ENCODE results near the gene APCDD1L. TPM values are rescaled to one million over a fixed set of nuclear protein-coding genes. Genes with fewer than 3 reads are reported as not detected.

APCDD1L gene
- total RNA-seq, 4 donors from 2014 or later, result 0.23 to 1.2 (median 1.1) TPM

DNA sequence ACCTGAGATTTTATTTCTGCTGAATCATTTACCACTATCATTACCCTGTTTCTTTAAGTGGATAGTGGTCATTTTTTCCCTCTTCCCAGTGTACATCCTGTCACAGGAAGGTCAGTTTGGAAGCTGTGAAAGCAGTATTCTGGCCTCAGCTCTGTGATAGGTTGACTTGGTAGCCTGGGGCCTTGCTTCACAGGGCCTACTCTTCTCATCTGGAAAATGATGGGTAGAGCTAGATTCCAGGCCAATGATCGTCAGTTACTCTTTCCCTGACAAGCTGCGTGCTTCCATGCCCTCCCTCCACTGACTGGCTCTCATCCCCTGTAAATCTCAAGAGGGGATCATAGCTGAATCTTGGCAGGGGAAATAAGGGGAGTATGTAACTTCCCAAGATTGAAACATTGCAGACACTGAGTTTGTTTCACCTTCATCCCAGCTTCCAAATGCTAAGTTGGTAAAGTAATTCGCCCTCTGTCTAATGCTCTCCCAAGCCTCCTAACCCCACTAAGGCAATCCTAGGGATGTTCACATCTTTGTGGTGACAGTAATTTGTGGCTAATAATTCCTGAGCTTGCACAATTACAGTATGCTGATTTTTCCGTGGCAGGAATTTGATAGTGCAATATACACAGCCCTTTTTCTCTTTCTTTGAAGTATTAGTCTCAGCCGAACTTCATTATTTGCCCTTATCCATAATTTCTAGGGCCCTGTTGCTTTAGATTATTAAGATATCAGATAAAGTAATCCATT is 75.0 kb downstream of the APCDD1L start:
- Histone ChIP-seq H3K9me3 (no peaks in the 10 kb centered on the region), H3K36me3 (peaks cover 54% of the 10 kb centered on the region), H3K4me1 (no peaks in the 10 kb centered on the region), H3K4me3 (no peak overlapping the region), H3K27me3 (no peaks in the 10 kb centered on the region), H3K27ac (no peak overlapping the region)
- DNase-seq (ENCODE audit: low spot score in 2 of 2), result no peak
- 88% methylated on average over 5 of the region's 5 CpGs for whole genome bisulfite sequencing
- TF ChIP-seq EP300 (IDR thresholded peaks at IDR 0.05) (no peak), POLR2AphosphoS5 (IDR thresholded peaks at IDR 0.05) (no peak), POLR2A (IDR thresholded peaks at IDR 0.05) (no peak)

- H3K27ac ChIP-seq, result no peak overlapping the region
- peaks cover 47% of the 10 kb centered on the region for H3K36me3 ChIP-seq
- 77% methylated on average over 5 of the region's 5 CpGs for WGBS
These were observed 76.0 kb downstream of the APCDD1L start for GRCh38 chr20:58438970-58439808.

GRCh38 chr20:58436868-58437645 is 78.1 kb downstream of the APCDD1L start:
- no peak overlapping the region for H3K4me3 ChIP-seq
- peaks cover 35% of the 10 kb centered on the region for H3K36me3 ChIP-seq
- H3K27me3 ChIP-seq, result no peaks in the 10 kb centered on the region
- H3K9me3 ChIP-seq, result no peaks in the 10 kb centered on the region
- no peak for TF ChIP-seq POLR2A (IDR thresholded peaks at IDR 0.05)
- no peak for TF ChIP-seq EP300 (IDR thresholded peaks at IDR 0.05)
- no peak for TF ChIP-seq POLR2AphosphoS5 (IDR thresholded peaks at IDR 0.05)
- TF ChIP-seq CTCF (IDR thresholded peaks at IDR 0.05), result no peak
- 94% methylated on average over 5 of the region's 5 CpGs for WGBS
- H3K27ac ChIP-seq, result no peak overlapping the region
- no peaks in the 10 kb centered on the region for H3K4me1 ChIP-seq
- DNase-seq (ENCODE audit: low spot score in 2 of 2), result no peak

More at GRCh38 chr20:58438970-58439808, 76.0 kb downstream of the APCDD1L start:
- no peaks in the 10 kb centered on the region for H3K27me3 ChIP-seq
- no peaks in the 10 kb centered on the region for H3K9me3 ChIP-seq
- no peak for TF ChIP-seq CTCF (IDR thresholded peaks at IDR 0.05)
- no peak for TF ChIP-seq POLR2AphosphoS5 (IDR thresholded peaks at IDR 0.05)
- TF ChIP-seq EP300 (IDR thresholded peaks at IDR 0.05), result no peak
- TF ChIP-seq POLR2A (IDR thresholded peaks at IDR 0.05), result no peak
- no peak for DNase-seq (ENCODE audit: low spot score in 2 of 2)
- H3K4me1 ChIP-seq, result no peaks in the 10 kb centered on the region
- no peak overlapping the region for H3K4me3 ChIP-seq

DNA sequence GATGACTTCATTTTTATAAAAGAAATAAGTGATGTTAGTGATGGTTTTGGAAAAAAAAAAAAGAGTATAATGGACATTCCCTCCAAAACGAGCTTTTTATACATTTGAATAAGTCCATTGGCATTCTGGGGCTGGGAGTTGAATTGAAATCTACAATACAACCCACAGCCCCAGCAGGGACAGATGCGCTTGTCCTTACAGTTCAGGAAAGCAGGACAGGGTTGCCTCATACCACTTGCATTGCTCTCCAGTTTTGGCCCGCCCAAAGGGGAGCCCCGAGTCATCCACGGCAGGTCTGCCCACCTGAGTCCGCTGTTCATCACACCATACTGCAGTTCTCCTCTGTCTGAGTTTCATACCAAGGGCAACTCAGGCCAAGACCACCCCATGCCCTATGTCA is 80.0 kb downstream of the APCDD1L start:
- no peak overlapping the region for H3K4me3 ChIP-seq
- H3K36me3 ChIP-seq, result peaks cover 22% of the 10 kb centered on the region
- no peaks in the 10 kb centered on the region for H3K27me3 ChIP-seq
- H3K9me3 ChIP-seq, result no peaks in the 10 kb centered on the region
- H3K27ac ChIP-seq, result no peak overlapping the region
- no peak for TF ChIP-seq POLR2A (IDR thresholded peaks at IDR 0.05)
- TF ChIP-seq EP300 (IDR thresholded peaks at IDR 0.05), result no peak
- TF ChIP-seq CTCF (IDR thresholded peaks at IDR 0.05), result no peak
- no peak for TF ChIP-seq POLR2AphosphoS5 (IDR thresholded peaks at IDR 0.05)
- DNase-seq (ENCODE audit: low spot score in 2 of 2), result no peak
- peaks cover 9% of the 10 kb centered on the region for H3K4me1 ChIP-seq
- 88% methylated on average over 6 of the region's 6 CpGs for WGBS

DNA sequence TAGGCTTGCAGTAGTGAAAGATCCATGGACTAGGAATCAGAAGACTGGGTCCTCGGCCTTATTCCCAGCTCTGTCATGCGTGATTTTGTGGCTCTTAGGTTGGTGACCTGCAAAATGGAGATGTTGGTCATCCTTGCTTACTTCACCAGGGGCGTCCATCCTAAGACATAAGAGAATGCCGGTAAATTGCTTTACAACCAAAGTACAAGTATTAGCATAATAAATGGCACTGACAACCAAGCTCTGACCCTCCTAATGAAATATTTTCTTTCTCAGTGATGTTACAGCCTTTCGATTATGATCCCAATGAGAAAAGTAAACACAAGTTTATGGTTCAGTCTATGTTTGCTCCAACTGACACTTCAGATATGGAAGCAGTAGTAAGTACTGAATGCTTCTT is 80.9 kb downstream of the APCDD1L start:
- H3K4me3 ChIP-seq, result no peak overlapping the region
- no peak for TF ChIP-seq POLR2AphosphoS5 (IDR thresholded peaks at IDR 0.05)
- TF ChIP-seq EP300 (IDR thresholded peaks at IDR 0.05), result no peak
- TF ChIP-seq CTCF (IDR thresholded peaks at IDR 0.05), result no peak
- no peak for TF ChIP-seq POLR2A (IDR thresholded peaks at IDR 0.05)
- 93% methylated on average over 5 of the region's 5 CpGs for WGBS
- no peak for DNase-seq (ENCODE audit: low spot score in 2 of 2)
- H3K4me1 ChIP-seq, result peaks cover 9% of the 10 kb centered on the region
- H3K36me3 ChIP-seq, result peaks cover 15% of the 10 kb centered on the region
- H3K9me3 ChIP-seq, result no peaks in the 10 kb centered on the region
- H3K27me3 ChIP-seq, result no peaks in the 10 kb centered on the region
- H3K27ac ChIP-seq, result no peak overlapping the region

Data from suprapubic skin (tissue), 4 donors.